Sigmoid colon (tissue), 4 donors: ENCODE results near the gene TSEN2.

Experiments
- CTCF ChIP-seq, 4 experiments: fragments of 450-650 bp in 3 of 4; fragments of 200-600 bp in 1 of 4; IDR thresholded peaks; one replicate each; pipeline ENCODE4 v1.5.1; 2016 to 2019; ENCODE audit warnings: antibody characterized with exemption in 4 of 4, mild to moderate bottlenecking in 3 of 4, moderate library complexity in 2 of 4
- POLR2AphosphoS5 ChIP-seq, 4 donors: sonication (generic); formaldehyde crosslinking; IDR thresholded peaks; one replicate each; pipeline ENCODE4 v1.6.1; 2017; ENCODE audit warnings: antibody characterized with exemption in 4 of 4

DNA sequence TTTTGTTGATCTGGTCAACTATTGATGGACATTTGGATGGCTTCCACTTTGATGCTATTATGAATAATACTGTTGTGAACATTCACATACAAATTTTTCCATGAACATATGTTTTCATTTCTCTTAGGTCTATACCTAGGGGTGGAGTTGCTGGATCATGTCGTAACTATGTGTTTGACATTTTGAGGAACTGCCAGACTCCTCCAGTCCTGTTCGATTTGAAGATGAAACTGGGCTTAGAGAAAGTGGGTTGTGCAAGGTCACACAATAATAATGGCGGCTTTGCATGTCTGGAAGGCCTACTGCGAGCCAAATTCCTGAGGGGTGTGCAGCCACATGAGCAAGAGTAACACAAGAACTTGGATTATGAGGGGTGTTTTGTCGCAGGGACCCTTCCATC, 2.6 kb downstream of the TSEN2 start:
- TF ChIP-seq CTCF (IDR thresholded peaks at IDR 0.05): no peak
- TF ChIP-seq POLR2AphosphoS5 (IDR thresholded peaks at IDR 0.05): no peak
